ENCODE results near the gene UBASH3B. TPM values are rescaled to one million over a fixed set of nuclear protein-coding genes. Genes with fewer than 3 reads are reported as not detected.

UBASH3B gene
- total and polyA plus RNA-seq, 2 of the 13 experiments (the other 11 are each of a cell fraction or from before 2014, with no cell fraction given): 4.4 to 7.6 TPM

DNA sequence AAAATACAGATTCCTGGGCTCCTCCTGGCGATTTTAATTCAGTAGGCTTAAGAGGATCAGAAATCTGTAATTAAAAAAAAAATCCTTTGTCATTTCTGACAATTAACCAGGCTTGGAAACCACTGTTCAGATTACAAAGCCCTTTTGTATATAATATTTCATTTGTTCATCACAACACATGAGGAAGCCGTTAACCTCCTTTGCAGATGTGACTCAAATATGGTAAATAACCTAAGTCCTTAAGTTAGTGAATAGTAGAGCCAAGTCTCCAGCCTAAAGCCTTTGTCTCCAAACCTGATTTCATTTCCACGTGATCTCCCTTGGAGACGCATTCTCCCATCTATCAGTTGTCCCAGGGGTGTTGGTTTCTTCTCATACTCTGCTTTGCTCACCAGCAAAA is 67.6 kb downstream of the UBASH3B start:
- DNase-seq (ENCODE audit: low spot score): no peak
- Histone ChIP-seq H3K9ac (ENCODE audit: insufficient read depth, low read depth, low read length) (no peak overlapping the region), H3K27ac (ENCODE audit: extremely low read length, insufficient read depth, low read length) (no peak overlapping the region), H3K4me3 (replicated peaks in 1 of 3; ENCODE audit: insufficient read depth in 1 of 3, low read depth in 2 of 3, low read length in 3 of 3) (no peak overlapping the region), H2AFZ (ENCODE audit: low read length) (no peak overlapping the region), H3K9me3 (ENCODE audit: low read length) (no peaks in the 10 kb centered on the region), H3K27me3 (ENCODE audit: control insufficient read depth in 1 of 2, insufficient read depth in 2 of 2, low read length in 2 of 2) (no peaks in the 10 kb centered on the region), H3K4me2 (ENCODE audit: low read depth, low read length) (no peak overlapping the region), H3K4me1 (ENCODE audit: insufficient read depth, low read length) (no peaks in the 10 kb centered on the region), H3K36me3 (replicated peaks in 1 of 2; ENCODE audit: control insufficient read depth in 1 of 2, insufficient read depth in 2 of 2, low read length in 2 of 2) (no peaks in the 10 kb centered on the region), H4K20me1 (ENCODE audit: insufficient read depth, low read length) (no peaks in the 10 kb centered on the region), H3K79me2 (ENCODE audit: insufficient read depth, low read length) (no peaks in the 10 kb centered on the region)
- intact Hi-C loops (cut with micrococcal nuclease; ENCODE audit: unreplicated experiment) (no loop called here), in situ Hi-C loops (cut with HindIII; ENCODE audit: extremely low pct_ligation_motif_present, low pct_unique_long_range_greater_than_20kb) (no loop called here)
- no peak for TF ChIP-seq SP140L (CRISPR knock-in tag; IDR thresholded peaks at IDR 0.05; ENCODE audit: borderline replicate concordance)
- TF ChIP-seq HHEX (CRISPR knock-in tag; IDR thresholded peaks at IDR 0.05): no peak
- no peak for TF ChIP-seq NBN (conservative IDR thresholded peaks at IDR 0.05)
- TF ChIP-seq YEATS2 (CRISPR knock-in tag; IDR thresholded peaks at IDR 0.05; ENCODE audit: borderline replicate concordance): no peak
- no peak for TF ChIP-seq DNMT3B (CRISPR knock-in tag; conservative IDR thresholded peaks at IDR 0.05)
- TF ChIP-seq FOXO1 (CRISPR knock-in tag; IDR thresholded peaks at IDR 0.05): no peak
- TF ChIP-seq MXD4 (CRISPR knock-in tag; IDR thresholded peaks at IDR 0.05): no peak
- no peak for TF ChIP-seq SALL2 (CRISPR knock-in tag; IDR thresholded peaks at IDR 0.05)
- TF ChIP-seq, protein P1, sequence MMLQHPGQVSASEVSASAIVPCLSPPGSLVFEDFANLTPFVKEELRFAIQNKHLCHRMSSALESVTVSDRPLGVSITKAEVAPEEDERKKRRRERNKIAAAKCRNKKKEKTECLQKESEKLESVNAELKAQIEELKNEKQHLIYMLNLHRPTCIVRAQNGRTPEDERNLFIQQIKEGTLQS (CRISPR knock-in tag; IDR thresholded peaks at IDR 0.05): no peak
- TF ChIP-seq AKAP8 (CRISPR knock-in tag; IDR thresholded peaks at IDR 0.05): no peak
- ATAC-seq: no peak
- BruUV-seq (replicated peaks): no TSS peak
- 84% methylated on average over 4 of the region's 4 CpGs for WGBS (ENCODE audit: low lambda C conversion rate)
- CTCF ChIA-PET (ENCODE audit: low intra/inter-chr PET ratio, low total read pairs): no interaction called here
- no peak for FAIRE-seq
- POLR2A ChIA-PET: no interaction called here

DNA sequence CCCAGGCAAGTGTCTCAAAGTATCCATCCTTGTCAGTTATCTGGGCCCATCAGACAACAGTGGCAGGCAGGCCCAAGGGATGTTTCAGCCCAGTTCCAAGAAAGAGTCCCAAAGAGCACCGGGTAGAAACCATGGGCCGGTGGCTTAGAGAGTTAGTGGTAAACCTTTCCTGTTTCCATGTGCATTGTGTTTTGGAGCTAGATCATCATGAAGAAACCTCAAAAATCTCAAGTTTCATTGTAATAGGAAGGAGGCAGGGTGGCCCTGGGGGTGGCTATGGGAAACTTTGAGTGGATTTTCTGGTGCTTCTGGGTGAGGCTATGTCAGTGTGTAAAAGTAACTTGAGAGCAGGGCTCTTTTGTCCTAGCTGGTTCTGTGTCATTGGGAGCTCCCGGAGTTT is 68.1 kb downstream of the UBASH3B start:
- WGBS (ENCODE audit: low lambda C conversion rate): 59% methylated on average over 3 of the region's 3 CpGs
- FAIRE-seq (no peak), DNase-seq (ENCODE audit: low spot score) (no peak), ATAC-seq (no peak)
- TF ChIP-seq ZNF746 (CRISPR knock-in tag; IDR thresholded peaks at IDR 0.05): no peak
- TF ChIP-seq, protein P2, sequence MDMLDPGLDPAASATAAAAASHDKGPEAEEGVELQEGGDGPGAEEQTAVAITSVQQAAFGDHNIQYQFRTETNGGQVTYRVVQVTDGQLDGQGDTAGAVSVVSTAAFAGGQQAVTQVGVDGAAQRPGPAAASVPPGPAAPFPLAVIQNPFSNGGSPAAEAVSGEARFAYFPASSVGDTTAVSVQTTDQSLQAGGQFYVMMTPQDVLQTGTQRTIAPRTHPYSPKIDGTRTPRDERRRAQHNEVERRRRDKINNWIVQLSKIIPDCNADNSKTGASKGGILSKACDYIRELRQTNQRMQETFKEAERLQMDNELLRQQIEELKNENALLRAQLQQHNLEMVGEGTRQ (IDR thresholded peaks at IDR 0.05; ENCODE audit: low read depth, low read length): no peak
- TF ChIP-seq, protein P2 (CRISPR knock-in tag; IDR thresholded peaks at IDR 0.05; ENCODE audit: borderline replicate concordance): no peak
- TF ChIP-seq MATR3 (CRISPR knock-in tag; IDR thresholded peaks at IDR 0.05): no peak
- no peak for TF ChIP-seq HNF4G (IDR thresholded peaks at IDR 0.05; ENCODE audit: borderline replicate concordance, low read depth, low read length)
- no peak for TF ChIP-seq HNF4G (CRISPR knock-in tag; IDR thresholded peaks at IDR 0.05; ENCODE audit: borderline replicate concordance, low read depth)
- no peak for TF ChIP-seq ZNF775 (CRISPR knock-in tag; IDR thresholded peaks at IDR 0.05; ENCODE audit: borderline replicate concordance)
- TF ChIP-seq, protein P3, sequence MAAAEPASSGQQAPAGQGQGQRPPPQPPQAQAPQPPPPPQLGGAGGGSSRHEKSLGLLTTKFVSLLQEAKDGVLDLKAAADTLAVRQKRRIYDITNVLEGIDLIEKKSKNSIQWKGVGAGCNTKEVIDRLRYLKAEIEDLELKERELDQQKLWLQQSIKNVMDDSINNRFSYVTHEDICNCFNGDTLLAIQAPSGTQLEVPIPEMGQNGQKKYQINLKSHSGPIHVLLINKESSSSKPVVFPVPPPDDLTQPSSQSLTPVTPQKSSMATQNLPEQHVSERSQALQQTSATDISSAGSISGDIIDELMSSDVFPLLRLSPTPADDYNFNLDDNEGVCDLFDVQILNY (CRISPR knock-in tag; conservative IDR thresholded peaks at IDR 0.05): no peak
- Histone ChIP-seq H3K4me2 (ENCODE audit: low read depth, low read length) (no peak overlapping the region), H3K79me2 (ENCODE audit: insufficient read depth, low read length) (no peaks in the 10 kb centered on the region), H2AFZ (ENCODE audit: low read length) (no peak overlapping the region), H3K4me1 (ENCODE audit: insufficient read depth, low read length) (no peaks in the 10 kb centered on the region), H3K4me3 (replicated peaks in 1 of 3; ENCODE audit: insufficient read depth in 1 of 3, low read depth in 2 of 3, low read length in 3 of 3) (no peak overlapping the region), H3K36me3 (replicated peaks in 1 of 2; ENCODE audit: control insufficient read depth in 1 of 2, insufficient read depth in 2 of 2, low read length in 2 of 2) (no peaks in the 10 kb centered on the region), H4K20me1 (ENCODE audit: insufficient read depth, low read length) (no peaks in the 10 kb centered on the region), H3K27me3 (ENCODE audit: control insufficient read depth in 1 of 2, insufficient read depth in 2 of 2, low read length in 2 of 2) (no peaks in the 10 kb centered on the region), H3K27ac (ENCODE audit: extremely low read length, insufficient read depth, low read length) (no peak overlapping the region), H3K9ac (ENCODE audit: insufficient read depth, low read depth, low read length) (no peak overlapping the region), H3K9me3 (ENCODE audit: low read length) (no peaks in the 10 kb centered on the region)
- in situ Hi-C loops (cut with HindIII; ENCODE audit: extremely low pct_ligation_motif_present, low pct_unique_long_range_greater_than_20kb): no loop called here
- intact Hi-C loops (cut with micrococcal nuclease; ENCODE audit: unreplicated experiment): no loop called here
- BruUV-seq (replicated peaks): no TSS peak
- CTCF ChIA-PET (ENCODE audit: low intra/inter-chr PET ratio, low total read pairs): no interaction called here
- POLR2A ChIA-PET: no interaction called here

Data from HepG2 (cell line).